ENCODE measurements around the gene GAS2L3.
A peak's percentile ranks its signal among the peaks of the same experiment; 100 is the strongest.
"Not testable (repeated sequence)": the region's sequence is repeated elsewhere in the genome, so short reads cannot be mapped to it uniquely, and the experiment has no call there.

GAS2L3 gene

DNA sequence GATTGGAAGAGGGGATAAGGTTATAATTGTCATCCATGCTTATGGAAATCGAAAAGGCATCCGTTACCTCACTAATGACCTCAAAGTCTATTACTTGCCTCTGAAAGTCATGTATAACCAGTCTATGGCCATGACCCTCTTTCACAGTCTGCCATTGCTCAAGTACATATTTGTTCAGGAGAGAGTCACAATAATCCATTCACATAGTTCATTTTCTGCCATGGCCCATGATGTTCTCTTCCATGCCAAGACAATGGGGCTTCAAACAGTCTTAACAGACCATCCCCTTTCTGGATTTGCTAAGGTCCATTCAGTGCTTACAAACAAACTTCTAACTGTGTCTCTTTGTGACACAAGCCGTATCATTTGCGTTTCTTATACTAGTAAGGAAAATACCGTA is 5.4 kb downstream of the GAS2L3 start:
- Mint-ChIP-seq H3K27me3 (ENCODE audit: low read depth) (peaks cover 7% of the 10 kb centered on the region), H3K4me3 (no peak overlapping the region), H3K4me1 (peaks cover 10% of the 10 kb centered on the region), H3K36me3 (ENCODE audit: low read depth) (peaks cover 4% of the 10 kb centered on the region), H3K27ac (no peak overlapping the region), H3K9me3 (peaks cover 9% of the 10 kb centered on the region)
- TF ChIP-seq, protein P1, sequence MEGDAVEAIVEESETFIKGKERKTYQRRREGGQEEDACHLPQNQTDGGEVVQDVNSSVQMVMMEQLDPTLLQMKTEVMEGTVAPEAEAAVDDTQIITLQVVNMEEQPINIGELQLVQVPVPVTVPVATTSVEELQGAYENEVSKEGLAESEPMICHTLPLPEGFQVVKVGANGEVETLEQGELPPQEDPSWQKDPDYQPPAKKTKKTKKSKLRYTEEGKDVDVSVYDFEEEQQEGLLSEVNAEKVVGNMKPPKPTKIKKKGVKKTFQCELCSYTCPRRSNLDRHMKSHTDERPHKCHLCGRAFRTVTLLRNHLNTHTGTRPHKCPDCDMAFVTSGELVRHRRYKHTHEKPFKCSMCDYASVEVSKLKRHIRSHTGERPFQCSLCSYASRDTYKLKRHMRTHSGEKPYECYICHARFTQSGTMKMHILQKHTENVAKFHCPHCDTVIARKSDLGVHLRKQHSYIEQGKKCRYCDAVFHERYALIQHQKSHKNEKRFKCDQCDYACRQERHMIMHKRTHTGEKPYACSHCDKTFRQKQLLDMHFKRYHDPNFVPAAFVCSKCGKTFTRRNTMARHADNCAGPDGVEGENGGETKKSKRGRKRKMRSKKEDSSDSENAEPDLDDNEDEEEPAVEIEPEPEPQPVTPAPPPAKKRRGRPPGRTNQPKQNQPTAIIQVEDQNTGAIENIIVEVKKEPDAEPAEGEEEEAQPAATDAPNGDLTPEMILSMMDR (IDR thresholded peaks at IDR 0.05; ENCODE audit: unreplicated experiment in 3 of 3): no peak

DNA sequence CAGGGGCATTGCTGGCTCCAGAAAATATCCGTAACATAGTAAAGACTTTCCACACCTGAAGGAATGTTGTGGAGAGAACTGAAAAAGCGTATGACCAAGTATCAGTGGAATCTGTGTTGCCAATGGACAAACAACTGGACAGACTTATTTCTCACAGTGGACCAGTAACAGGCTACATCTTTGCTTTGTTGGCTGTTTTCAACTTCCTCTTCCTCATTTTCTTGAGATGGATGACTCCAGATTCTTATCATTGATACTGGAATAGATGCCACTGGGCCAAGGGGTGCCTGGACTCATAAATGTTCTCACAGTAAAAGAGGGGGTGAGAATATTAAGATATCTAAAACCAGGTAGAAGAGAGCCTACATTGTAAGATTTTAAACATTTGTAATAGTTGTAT is 6.4 kb downstream of the GAS2L3 start:
- peaks cover 4% of the 10 kb centered on the region for H3K36me3 Mint-ChIP-seq (ENCODE audit: low read depth)
- H3K27ac Mint-ChIP-seq: no peak overlapping the region
- TF ChIP-seq, protein P1 (IDR thresholded peaks at IDR 0.05; ENCODE audit: unreplicated experiment in 3 of 3): no peak
- no peak overlapping the region for H3K4me3 Mint-ChIP-seq
- no peaks in the 10 kb centered on the region for H3K27me3 Mint-ChIP-seq (ENCODE audit: low read depth)
- peaks cover 15% of the 10 kb centered on the region for H3K9me3 Mint-ChIP-seq
- H3K4me1 Mint-ChIP-seq: peaks cover 1% of the 10 kb centered on the region

DNA sequence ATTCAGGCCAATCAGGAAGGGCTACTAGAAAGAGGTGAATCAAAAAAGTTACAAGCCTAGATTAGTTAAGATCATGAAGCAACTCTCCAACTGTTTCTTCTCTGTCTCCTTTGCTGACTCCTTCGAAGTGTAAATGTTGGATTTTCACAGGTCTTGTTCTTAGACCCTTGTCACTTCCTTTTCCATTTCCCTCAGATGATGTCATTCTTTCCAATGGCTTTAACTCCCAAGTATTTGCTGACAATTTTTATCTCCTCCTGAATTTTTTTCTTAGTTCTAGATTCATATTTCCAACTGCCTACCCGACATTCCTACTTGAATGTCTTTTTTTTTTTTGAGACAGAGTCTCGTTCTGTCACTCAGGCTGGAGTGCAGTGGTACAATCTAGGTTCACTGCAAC is 10.8 kb downstream of the GAS2L3 start:
- H3K9me3 Mint-ChIP-seq: peaks cover 48% of the 10 kb centered on the region

DNA sequence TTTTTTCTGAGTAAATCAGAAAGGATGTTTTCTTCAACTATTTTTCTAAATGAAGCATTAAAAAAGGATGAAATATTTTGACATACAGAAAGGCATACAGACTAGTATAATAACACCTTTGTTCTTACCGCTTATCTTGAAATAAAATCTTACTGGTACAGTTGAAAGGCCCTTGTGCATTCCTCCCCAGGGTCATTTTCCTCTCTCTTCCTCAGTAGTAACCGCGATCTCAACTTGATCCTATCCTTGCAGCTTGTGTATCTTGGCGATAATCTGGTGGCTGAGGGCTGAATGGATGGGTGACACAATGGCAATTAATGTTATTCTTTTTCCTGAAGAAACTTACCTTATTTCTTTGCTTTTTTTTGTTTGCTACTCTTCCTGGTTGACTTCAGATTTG is 18.5 kb downstream of the GAS2L3 start:
- Mint-ChIP-seq H3K27me3 (ENCODE audit: low read depth) (no peaks in the 10 kb centered on the region), H3K4me1 (peaks cover 11% of the 10 kb centered on the region), H3K27ac (no peak overlapping the region)

More for the DNA sequence above, 10.8 kb downstream of the GAS2L3 start:
- Mint-ChIP-seq H3K4me3 (no peak overlapping the region), H3K36me3 (ENCODE audit: low read depth) (peaks cover 20% of the 10 kb centered on the region), H3K27me3 (ENCODE audit: low read depth) (no peaks in the 10 kb centered on the region), H3K27ac (no peak overlapping the region), H3K4me1 (no peaks in the 10 kb centered on the region)
- TF ChIP-seq, protein P1 (IDR thresholded peaks at IDR 0.05; ENCODE audit: unreplicated experiment in 3 of 3): no peak

DNA sequence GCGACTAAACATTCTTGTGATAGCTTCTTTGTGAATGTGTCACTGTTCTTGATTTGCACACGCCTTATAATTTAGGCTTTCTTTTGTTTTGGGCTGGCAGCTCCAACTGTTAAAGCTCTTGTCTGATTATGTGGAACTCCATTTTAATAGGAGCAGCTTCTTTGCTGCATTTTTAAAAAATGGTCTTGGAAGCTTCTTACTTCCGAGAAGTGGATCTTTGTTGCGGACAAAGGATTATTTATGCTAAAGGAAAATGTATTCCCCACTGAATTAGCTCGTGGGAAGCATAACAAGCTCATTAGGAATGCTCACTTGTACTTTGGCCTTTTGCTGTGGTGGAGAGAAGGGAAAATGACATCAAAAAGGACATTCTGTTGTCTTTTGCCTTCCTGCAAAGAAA is 20.0 kb downstream of the GAS2L3 start:
- Mint-ChIP-seq H3K27ac (peak overlapping the region; percentile 66 to 86 (median 70)), H3K36me3 (ENCODE audit: low read depth) (peaks cover 4% of the 10 kb centered on the region), H3K4me1 (peaks cover 11% of the 10 kb centered on the region), H3K4me3 (peak overlapping the region in 2 of 3 experiments; percentile 27 to 52), H3K9me3 (peaks cover 12% of the 10 kb centered on the region), H3K27me3 (ENCODE audit: low read depth) (no peaks in the 10 kb centered on the region)
- TF ChIP-seq, protein P1 (IDR thresholded peaks at IDR 0.05; ENCODE audit: unreplicated experiment in 3 of 3): no peak

More for the DNA sequence above, 18.5 kb downstream of the GAS2L3 start:
- Mint-ChIP-seq H3K9me3 (peaks cover 23% of the 10 kb centered on the region), H3K36me3 (ENCODE audit: low read depth) (peaks cover 5% of the 10 kb centered on the region), H3K4me3 (no peak overlapping the region)
- TF ChIP-seq, protein P1 (IDR thresholded peaks at IDR 0.05; ENCODE audit: unreplicated experiment in 3 of 3): no peak

DNA sequence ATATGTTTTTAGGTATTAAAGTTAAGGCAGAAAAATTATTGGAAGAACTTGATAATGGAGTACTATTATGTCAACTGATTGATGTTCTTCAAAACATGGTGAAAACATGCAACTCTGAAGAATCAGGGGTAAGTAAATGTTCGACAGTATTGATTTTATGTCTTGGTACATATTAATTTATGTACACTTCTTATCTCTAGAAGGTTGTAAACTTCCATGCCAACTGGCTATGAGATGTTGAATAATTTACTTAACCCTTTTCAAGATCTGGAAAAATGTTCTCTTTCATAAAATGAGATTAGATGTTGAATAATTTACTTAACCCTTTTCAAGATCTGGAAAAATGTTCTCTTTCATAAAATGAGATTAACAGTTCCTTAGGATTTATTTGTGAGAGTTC is 28.1 kb downstream of the GAS2L3 start:
- Mint-ChIP-seq H3K27ac (no peak overlapping the region), H3K4me1 (no peaks in the 10 kb centered on the region), H3K27me3 (ENCODE audit: low read depth) (no peaks in the 10 kb centered on the region), H3K36me3 (ENCODE audit: low read depth) (peaks cover 9% of the 10 kb centered on the region), H3K4me3 (no peak overlapping the region), H3K9me3 (no peaks in the 10 kb centered on the region)
- TF ChIP-seq, protein P1 (IDR thresholded peaks at IDR 0.05; ENCODE audit: unreplicated experiment in 3 of 3): no peak

DNA sequence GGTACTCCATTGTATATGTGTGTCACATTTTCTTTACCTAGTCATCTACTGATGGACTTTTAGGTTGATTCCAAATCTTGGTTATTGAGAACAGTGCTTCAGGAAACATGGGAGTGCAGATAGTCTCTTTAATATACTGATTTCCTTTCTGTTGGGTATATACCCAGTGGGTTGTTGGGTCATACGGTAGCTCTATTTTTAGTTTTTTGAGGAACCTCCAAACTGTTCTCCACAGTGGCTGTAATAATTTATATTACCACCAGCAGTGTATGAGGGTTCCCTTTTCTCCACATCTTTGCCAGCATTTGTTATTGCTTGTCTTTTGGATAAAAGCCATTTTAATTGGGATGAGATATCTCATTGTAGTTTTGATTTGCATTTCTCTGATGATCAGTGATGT is 29.5 kb downstream of the GAS2L3 start:
- H3K9me3 Mint-ChIP-seq; H3K27me3 Mint-ChIP-seq (ENCODE audit: low read depth); H3K4me3 Mint-ChIP-seq; H3K27ac Mint-ChIP-seq; H3K4me1 Mint-ChIP-seq: not testable (repeated sequence)
- H3K36me3 Mint-ChIP-seq (ENCODE audit: low read depth): peaks cover 18% of the 10 kb centered on the region
